Measurements from ENCODE around the gene RNF111.

DNA sequence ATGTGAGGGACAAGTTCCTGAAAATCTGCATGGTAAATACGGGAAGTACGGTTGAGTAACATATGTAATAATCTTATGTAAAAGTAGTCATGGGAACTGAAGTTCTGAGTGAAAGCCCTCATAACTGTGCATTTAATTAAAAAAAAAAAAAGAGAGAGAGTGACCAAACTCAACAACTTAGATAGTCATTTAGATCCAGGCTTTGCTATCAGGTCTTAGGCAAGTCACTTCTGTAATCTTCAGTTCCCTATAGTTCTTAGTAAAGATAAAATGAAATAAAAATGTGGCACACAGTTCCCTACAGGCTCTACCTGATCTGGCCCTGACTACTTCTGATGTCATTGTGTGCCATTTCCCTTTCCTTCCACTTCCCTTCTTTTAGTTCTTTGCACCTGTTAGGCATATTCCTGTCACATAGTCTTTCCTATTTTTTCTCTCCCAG, 15.0 kb downstream of the RNF111 start:
- TF ChIP-seq RFX5 (IDR thresholded peaks at IDR 0.05; ENCODE audit: low read depth, low read length) (no peak), ZIK1 (CRISPR knock-in tag; IDR thresholded peaks at IDR 0.05; ENCODE audit: borderline replicate concordance, low read depth) (no peak), NR2F1 (CRISPR knock-in tag; IDR thresholded peaks at IDR 0.05) (no peak), ZBTB1 (CRISPR knock-in tag; IDR thresholded peaks at IDR 0.05; ENCODE audit: borderline replicate concordance) (no peak), ETV5 (CRISPR knock-in tag; IDR thresholded peaks at IDR 0.05; ENCODE audit: borderline replicate concordance) (no peak), ZSCAN31 (CRISPR knock-in tag; IDR thresholded peaks at IDR 0.05; ENCODE audit: low read depth) (no peak), SMAD1 (CRISPR knock-in tag; IDR thresholded peaks at IDR 0.05; ENCODE audit: borderline replicate concordance, low read depth) (no peak), MAFK (conservative IDR thresholded peaks at IDR 0.05 in 1 of 2, IDR thresholded peaks at IDR 0.05 in 1 of 2; ENCODE audit: low read length in 2 of 2) (no peak), POLR2A (IDR thresholded peaks at IDR 0.05; ENCODE audit: insufficient read depth in 1 of 2, low read depth in 2 of 2, low read length in 2 of 2) (no peak)
- TF ChIP-seq, protein P1, sequence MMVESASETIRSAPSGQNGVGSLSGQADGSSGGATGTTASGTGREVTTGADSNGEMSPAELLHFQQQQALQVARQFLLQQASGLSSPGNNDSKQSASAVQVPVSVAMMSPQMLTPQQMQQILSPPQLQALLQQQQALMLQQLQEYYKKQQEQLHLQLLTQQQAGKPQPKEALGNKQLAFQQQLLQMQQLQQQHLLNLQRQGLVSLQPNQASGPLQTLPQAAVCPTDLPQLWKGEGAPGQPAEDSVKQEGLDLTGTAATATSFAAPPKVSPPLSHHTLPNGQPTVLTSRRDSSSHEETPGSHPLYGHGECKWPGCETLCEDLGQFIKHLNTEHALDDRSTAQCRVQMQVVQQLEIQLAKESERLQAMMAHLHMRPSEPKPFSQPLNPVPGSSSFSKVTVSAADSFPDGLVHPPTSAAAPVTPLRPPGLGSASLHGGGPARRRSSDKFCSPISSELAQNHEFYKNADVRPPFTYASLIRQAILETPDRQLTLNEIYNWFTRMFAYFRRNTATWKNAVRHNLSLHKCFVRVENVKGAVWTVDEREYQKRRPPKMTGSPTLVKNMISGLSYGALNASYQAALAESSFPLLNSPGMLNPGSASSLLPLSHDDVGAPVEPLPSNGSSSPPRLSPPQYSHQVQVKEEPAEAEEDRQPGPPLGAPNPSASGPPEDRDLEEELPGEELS (CRISPR knock-in tag; IDR thresholded peaks at IDR 0.05) = no peak
- TF ChIP-seq, protein P2, sequence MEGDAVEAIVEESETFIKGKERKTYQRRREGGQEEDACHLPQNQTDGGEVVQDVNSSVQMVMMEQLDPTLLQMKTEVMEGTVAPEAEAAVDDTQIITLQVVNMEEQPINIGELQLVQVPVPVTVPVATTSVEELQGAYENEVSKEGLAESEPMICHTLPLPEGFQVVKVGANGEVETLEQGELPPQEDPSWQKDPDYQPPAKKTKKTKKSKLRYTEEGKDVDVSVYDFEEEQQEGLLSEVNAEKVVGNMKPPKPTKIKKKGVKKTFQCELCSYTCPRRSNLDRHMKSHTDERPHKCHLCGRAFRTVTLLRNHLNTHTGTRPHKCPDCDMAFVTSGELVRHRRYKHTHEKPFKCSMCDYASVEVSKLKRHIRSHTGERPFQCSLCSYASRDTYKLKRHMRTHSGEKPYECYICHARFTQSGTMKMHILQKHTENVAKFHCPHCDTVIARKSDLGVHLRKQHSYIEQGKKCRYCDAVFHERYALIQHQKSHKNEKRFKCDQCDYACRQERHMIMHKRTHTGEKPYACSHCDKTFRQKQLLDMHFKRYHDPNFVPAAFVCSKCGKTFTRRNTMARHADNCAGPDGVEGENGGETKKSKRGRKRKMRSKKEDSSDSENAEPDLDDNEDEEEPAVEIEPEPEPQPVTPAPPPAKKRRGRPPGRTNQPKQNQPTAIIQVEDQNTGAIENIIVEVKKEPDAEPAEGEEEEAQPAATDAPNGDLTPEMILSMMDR (CRISPR knock-in tag; IDR thresholded peaks at IDR 0.05) = no peak
- TF ChIP-seq, protein P3, sequence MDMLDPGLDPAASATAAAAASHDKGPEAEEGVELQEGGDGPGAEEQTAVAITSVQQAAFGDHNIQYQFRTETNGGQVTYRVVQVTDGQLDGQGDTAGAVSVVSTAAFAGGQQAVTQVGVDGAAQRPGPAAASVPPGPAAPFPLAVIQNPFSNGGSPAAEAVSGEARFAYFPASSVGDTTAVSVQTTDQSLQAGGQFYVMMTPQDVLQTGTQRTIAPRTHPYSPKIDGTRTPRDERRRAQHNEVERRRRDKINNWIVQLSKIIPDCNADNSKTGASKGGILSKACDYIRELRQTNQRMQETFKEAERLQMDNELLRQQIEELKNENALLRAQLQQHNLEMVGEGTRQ (IDR thresholded peaks at IDR 0.05; ENCODE audit: low read depth, low read length) = no peak
- TF ChIP-seq, protein P3 (CRISPR knock-in tag; IDR thresholded peaks at IDR 0.05; ENCODE audit: borderline replicate concordance) = no peak
- TF ChIP-seq, protein P4, sequence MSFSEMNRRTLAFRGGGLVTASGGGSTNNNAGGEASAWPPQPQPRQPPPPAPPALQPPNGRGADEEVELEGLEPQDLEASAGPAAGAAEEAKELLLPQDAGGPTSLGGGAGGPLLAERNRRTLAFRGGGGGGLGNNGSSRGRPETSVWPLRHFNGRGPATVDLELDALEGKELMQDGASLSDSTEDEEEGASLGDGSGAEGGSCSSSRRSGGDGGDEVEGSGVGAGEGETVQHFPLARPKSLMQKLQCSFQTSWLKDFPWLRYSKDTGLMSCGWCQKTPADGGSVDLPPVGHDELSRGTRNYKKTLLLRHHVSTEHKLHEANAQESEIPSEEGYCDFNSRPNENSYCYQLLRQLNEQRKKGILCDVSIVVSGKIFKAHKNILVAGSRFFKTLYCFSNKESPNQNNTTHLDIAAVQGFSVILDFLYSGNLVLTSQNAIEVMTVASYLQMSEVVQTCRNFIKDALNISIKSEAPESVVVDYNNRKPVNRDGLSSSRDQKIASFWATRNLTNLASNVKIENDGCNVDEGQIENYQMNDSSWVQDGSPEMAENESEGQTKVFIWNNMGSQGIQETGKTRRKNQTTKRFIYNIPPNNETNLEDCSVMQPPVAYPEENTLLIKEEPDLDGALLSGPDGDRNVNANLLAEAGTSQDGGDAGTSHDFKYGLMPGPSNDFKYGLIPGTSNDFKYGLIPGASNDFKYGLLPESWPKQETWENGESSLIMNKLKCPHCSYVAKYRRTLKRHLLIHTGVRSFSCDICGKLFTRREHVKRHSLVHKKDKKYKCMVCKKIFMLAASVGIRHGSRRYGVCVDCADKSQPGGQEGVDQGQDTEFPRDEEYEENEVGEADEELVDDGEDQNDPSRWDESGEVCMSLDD (CRISPR knock-in tag; IDR thresholded peaks at IDR 0.05; ENCODE audit: borderline replicate concordance) = no peak
- TF ChIP-seq, protein P5, sequence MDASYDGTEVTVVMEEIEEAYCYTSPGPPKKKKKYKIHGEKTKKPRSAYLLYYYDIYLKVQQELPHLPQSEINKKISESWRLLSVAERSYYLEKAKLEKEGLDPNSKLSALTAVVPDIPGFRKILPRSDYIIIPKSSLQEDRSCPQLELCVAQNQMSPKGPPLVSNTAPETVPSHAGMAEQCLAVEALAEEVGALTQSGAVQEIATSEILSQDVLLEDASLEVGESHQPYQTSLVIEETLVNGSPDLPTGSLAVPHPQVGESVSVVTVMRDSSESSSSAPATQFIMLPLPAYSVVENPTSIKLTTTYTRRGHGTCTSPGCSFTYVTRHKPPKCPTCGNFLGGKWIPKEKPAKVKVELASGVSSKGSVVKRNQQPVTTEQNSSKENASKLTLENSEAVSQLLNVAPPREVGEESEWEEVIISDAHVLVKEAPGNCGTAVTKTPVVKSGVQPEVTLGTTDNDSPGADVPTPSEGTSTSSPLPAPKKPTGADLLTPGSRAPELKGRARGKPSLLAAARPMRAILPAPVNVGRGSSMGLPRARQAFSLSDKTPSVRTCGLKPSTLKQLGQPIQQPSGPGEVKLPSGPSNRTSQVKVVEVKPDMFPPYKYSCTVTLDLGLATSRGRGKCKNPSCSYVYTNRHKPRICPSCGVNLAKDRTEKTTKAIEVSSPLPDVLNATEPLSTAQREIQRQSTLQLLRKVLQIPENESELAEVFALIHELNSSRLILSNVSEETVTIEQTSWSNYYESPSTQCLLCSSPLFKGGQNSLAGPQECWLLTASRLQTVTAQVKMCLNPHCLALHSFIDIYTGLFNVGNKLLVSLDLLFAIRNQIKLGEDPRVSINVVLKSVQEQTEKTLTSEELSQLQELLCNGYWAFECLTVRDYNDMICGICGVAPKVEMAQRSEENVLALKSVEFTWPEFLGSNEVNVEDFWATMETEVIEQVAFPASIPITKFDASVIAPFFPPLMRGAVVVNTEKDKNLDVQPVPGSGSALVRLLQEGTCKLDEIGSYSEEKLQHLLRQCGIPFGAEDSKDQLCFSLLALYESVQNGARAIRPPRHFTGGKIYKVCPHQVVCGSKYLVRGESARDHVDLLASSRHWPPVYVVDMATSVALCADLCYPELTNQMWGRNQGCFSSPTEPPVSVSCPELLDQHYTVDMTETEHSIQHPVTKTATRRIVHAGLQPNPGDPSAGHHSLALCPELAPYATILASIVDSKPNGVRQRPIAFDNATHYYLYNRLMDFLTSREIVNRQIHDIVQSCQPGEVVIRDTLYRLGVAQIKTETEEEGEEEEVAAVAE (CRISPR knock-in tag; IDR thresholded peaks at IDR 0.05; ENCODE audit: borderline replicate concordance) = no peak
